A673 (cell line): ENCODE results near the gene NLRC5.

Experiments used
- EZH2 ChIP-seq: fragments of 200-600 bp; sonication (generic); IDR thresholded peaks from 2 replicates; pipeline ENCODE4 v1.6.1; 2017; ENCODE audit warnings: borderline replicate concordance, low read depth, mild to moderate bottlenecking, mixed read lengths, antibody characterized with exemption, low read length; ENCODE audit not compliant: poor library complexity, severe bottlenecking
- TF ChIP-seq, protein P1 (sequence below): fragments of 300-800, 200-600 bp; sonication (generic); conservative IDR thresholded peaks from 2 replicates; pipeline ENCODE4 v1.5.1; 2017; ENCODE audit warnings: low read depth, mild to moderate bottlenecking, antibody characterized with exemption, low read length, moderate library complexity, mixed read lengths

- TF ChIP-seq, protein P1, sequence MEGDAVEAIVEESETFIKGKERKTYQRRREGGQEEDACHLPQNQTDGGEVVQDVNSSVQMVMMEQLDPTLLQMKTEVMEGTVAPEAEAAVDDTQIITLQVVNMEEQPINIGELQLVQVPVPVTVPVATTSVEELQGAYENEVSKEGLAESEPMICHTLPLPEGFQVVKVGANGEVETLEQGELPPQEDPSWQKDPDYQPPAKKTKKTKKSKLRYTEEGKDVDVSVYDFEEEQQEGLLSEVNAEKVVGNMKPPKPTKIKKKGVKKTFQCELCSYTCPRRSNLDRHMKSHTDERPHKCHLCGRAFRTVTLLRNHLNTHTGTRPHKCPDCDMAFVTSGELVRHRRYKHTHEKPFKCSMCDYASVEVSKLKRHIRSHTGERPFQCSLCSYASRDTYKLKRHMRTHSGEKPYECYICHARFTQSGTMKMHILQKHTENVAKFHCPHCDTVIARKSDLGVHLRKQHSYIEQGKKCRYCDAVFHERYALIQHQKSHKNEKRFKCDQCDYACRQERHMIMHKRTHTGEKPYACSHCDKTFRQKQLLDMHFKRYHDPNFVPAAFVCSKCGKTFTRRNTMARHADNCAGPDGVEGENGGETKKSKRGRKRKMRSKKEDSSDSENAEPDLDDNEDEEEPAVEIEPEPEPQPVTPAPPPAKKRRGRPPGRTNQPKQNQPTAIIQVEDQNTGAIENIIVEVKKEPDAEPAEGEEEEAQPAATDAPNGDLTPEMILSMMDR = no peak
- no peak for TF ChIP-seq EZH2
Observed at GRCh38 chr16:57016301-57016700, 26.9 kb downstream of the NLRC5 start.
